Muscle of arm (tissue), 12 donors: ENCODE data around the gene DISP2. TPM values are rescaled to one million over a fixed set of nuclear protein-coding genes. Genes with fewer than 3 reads are reported as not detected.

Source experiments
- DNase-seq: peaks from one replicate; pipeline ENCODE4 v3.0.0-alpha.2; 2013
- polyA plus RNA-seq, 12 donors: library from polyadenylated mRNA; unstranded; fragments of 120-200 nt; gene quantifications; one replicate each; pipeline ENCODE4 v1.2.1, GENCODE V29; 2013; ENCODE audit not compliant: insufficient read length in 12 of 12

The DISP2 gene
- polyA plus RNA-seq, 12 donors = 0.27 to 2.7 (median 1.1) TPM; not detected in 2

GRCh38 chr15:40382580-40383456 lies 24.8 kb downstream of the DISP2 start, which contains the start of gene KNSTRN:
KNSTRN (plus strand) TSS chr15:40382721; CDS start chr15:40382836, 115 bp downstream.
- DNase-seq = peak; percentile 93

- no peak for DNase-seq
Measured at GRCh38 chr15:40386480-40386879, 28.5 kb downstream of the DISP2 start.

GRCh38 chr15:40388941-40389823 lies 31.2 kb downstream of the DISP2 start:
- DNase-seq = no peak

GRCh38 chr15:40389824-40390595 lies 32.0 kb downstream of the DISP2 start:
- DNase-seq = no peak

GRCh38 chr15:40392986-40393948 lies 35.2 kb downstream of the DISP2 start:
- DNase-seq = no peak

- DNase-seq = no peak
Measured at GRCh38 chr15:40397688-40398412, 39.8 kb downstream of the DISP2 start.

- DNase-seq = no peak
Measured at GRCh38 chr15:40398413-40398873, 40.4 kb downstream of the DISP2 start.

GRCh38 chr15:40399370-40399769 lies 41.4 kb downstream of the DISP2 start:
- DNase-seq = no peak

GRCh38 chr15:40405501-40406381 lies 47.7 kb downstream of the DISP2 start, which contains the start of gene IVD:
IVD (plus strand) TSS chr15:40405795; CDS start chr15:40405828, 33 bp downstream.
- DNase-seq = peak; percentile 92

- no peak for DNase-seq
Measured at GRCh38 chr15:40407330-40407990, 49.4 kb downstream of the DISP2 start.

- no peak for DNase-seq
Measured at GRCh38 chr15:40409366-40409765, 51.3 kb downstream of the DISP2 start.

- no peak for DNase-seq
Measured at GRCh38 chr15:40410476-40410875, 52.5 kb downstream of the DISP2 start.

GRCh38 chr15:40412095-40412759 lies 54.2 kb downstream of the DISP2 start:
- DNase-seq = no peak

- no peak for DNase-seq
Measured at GRCh38 chr15:40413036-40413435, 55.0 kb downstream of the DISP2 start.

- DNase-seq = no peak
Measured at GRCh38 chr15:40414816-40415215, 56.8 kb downstream of the DISP2 start.

- DNase-seq = no peak
Measured at GRCh38 chr15:40415226-40415625, 57.2 kb downstream of the DISP2 start.

GRCh38 chr15:40416056-40416455 lies 58.0 kb downstream of the DISP2 start:
- no peak for DNase-seq
